Measurements from ENCODE around the gene VAV2.
"Not testable (repeated sequence)": the region's sequence is repeated elsewhere in the genome, so short reads cannot be mapped to it uniquely, and the experiment has no call there.

Gene VAV2

GRCh38 chr9:133761641-133762248 is 230.4 kb downstream of the VAV2 start:
- no peak for DNase-seq

- no peak for DNase-seq
Measured at GRCh38 chr9:133760713-133761290, 231.3 kb downstream of the VAV2 start.

- DNase-seq: no peak
Measured at GRCh38 chr9:133759946-133760345, 232.2 kb downstream of the VAV2 start.

- DNase-seq: no peak
Measured at GRCh38 chr9:133759146-133759900, 232.8 kb downstream of the VAV2 start.

DNA sequence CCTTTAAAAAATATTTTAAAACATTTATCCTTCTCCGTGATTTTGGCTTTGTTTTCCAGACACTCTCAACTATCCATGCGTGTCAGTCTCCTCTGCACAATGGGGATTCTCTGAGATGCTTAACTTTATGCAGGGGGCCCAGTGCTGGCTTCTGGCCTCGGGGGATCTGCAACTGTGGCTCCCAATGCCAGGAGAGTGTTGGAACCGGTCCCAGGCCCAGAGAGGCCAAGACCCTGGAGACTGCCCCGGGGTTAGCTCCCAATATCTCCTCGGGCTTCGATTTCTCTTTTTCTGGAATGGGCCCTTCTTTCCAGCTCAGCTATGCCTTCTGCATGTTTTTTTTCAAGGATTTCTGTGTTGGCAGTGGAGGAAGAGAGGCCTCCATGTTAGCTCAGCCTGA is 233.9 kb downstream of the VAV2 start:
- DNase-seq: no peak

GRCh38 chr9:133754688-133755227 is 237.4 kb downstream of the VAV2 start:
- no peak for DNase-seq

- DNase-seq: no peak
Measured at GRCh38 chr9:133754187-133754586, 237.9 kb downstream of the VAV2 start.

DNA sequence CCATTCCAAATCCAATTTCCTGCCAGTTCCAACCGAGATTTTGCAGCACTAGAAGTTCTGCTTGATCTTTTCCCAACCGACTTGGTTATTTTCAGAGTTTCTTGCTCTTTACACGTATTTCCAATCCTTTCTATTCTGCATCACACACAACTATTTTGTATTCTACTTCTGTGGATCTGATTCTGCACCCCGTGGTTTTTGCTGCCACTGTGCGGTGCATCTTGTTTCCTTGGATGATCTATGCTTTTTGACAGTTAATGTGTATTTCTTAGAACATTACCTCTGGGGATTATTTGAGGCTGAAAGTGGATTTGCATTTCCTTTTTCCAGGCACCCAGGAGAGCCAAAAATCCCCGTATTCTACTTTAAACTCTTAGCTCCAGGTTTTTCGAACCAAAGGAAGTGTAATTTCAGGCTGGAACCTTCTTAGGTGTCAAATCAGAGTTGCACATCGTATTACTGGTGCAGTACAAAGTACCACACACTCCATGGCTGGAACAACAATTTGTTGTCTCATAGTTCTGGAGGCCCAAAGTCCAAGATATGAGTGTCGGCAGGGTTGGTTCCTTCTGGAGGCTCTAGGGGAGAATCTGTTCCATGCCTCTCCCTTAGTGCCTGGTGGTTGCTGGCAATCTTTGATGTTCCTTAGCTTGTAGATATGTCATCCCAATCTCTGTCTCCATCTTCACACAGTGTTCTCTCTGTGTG is 239.2 kb downstream of the VAV2 start:
- DNase-seq: no peak

DNA sequence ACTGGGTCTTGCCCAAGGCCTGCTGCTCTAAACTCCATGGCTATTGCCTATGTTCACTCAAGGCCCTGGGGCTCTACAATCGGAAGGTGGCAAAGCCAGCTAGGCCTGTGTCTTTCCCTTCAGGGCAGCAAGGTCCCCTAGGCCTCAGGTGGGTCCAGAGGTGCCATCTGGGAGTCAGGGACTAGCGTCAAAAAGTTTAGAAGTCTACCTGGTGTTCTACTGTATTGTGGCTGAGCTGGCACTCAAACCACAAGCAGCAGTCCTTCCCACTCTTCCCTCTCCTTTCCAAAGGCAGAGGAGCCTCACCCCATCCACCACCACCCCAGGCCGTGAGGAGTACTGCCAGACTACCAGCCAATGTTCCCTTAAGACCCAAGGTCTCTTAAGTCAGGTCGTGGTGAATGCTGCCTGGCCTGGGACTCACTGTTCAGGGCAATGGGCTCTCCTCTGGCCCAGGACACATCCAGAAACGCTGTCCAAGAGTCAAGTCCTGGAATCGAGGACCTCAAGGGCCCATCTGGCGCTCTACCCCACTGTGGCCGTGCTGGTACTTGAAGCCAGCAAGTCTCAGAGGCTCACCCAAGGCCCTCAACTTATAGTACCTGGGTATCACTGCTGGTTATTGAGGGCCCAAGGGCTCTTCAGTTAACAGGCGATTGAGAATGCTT is 241.0 kb downstream of the VAV2 start:
- no peak for DNase-seq

DNA sequence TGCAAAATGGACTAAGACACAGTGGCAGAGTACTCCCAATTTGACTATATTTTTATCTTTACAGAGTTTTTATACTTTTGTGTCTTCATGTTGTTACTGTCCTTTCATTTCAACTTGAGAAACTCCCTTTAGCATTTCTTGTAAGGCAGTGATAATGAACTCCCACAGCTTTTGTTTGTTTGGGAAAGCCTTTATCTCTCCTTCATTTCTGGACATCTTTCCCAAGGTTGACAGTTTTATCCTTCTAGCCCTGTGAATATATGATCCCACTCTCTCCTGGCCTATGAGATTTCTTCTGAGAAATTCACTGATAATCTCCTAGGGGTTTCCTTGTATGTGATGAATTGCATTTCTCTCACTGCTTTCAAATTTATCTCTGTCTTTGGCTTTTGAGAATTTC is 244.8 kb downstream of the VAV2 start:
- DNase-seq: no peak

GRCh38 chr9:133744528-133744927 is 247.6 kb downstream of the VAV2 start:
- not testable (repeated sequence) for DNase-seq

DNA sequence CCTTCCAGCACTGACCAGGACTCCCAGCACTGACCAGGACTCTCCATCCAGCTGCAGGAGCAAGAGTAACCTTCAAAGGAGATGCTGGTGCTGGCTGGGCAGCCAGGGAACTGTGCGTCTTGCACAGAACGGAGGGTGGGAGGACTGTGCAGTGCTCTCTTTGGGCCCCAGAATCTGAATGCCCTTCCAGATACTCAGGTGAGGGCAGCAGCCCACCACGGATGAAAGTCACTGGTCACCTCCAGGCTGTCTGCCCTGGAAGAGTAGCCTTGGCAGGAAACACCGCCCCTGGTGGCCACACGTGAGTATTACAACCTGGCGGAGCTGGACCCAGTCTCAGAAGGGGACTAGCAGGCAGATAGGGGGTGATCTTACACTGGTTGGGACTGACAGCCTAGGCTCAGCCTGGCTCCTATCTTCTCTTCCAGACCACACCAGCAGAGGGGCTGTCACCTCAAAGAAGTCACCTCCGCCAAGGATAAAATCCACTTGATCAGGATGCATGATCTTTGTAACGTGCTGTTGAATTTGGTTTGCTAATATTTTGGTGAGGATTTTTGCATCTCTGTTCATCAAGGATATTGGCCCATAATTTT is 249.2 kb downstream of the VAV2 start:
- peak; percentile 69 for DNase-seq

DNA sequence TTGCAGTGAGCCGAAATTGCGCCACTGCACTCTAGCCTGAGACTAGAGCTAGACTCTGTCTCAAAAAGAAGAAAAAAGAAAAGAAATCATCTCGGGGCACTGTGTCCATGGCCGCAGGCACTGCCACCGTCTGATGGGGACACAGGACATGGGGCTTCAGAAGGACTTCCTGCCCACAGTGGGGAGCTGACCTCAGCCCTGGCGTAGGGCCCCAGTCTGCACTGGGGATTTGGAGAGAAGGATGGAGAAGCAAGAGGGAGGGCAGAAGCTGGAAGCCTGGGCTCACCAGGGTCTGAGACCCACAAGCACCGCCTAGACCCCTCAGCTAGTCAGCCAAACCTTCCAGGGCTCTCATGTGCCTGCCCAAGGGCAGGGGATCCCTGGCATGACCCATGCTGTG is 249.9 kb downstream of the VAV2 start:
- DNase-seq: no peak

GRCh38 chr9:133741716-133742115 is 250.4 kb downstream of the VAV2 start:
- no peak for DNase-seq

DNA sequence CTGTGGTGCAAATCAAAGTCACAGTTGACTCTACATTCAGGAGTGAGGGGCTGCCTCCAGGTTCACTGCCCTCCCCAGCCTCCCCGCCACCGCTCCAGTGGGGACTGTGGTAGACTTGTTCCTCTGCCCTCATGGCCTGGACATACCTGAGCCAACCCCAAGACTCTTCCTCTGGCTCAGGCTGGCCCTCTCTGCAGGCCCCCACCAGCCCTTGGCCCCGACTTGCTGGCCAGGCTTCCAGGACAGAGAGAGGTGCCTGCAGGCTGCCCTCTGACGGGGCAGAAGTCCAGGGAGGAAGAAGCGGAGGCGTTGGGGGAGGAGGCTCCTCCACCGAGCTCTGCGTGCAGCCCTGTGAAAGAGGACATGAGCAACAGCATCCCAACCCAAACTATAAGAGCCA is 251.2 kb downstream of the VAV2 start:
- no peak for DNase-seq

- DNase-seq: no peak
Measured at GRCh38 chr9:133739408-133740280, 252.5 kb downstream of the VAV2 start.

- no peak for DNase-seq
Measured at GRCh38 chr9:133738640-133739225, 253.4 kb downstream of the VAV2 start.

DNA sequence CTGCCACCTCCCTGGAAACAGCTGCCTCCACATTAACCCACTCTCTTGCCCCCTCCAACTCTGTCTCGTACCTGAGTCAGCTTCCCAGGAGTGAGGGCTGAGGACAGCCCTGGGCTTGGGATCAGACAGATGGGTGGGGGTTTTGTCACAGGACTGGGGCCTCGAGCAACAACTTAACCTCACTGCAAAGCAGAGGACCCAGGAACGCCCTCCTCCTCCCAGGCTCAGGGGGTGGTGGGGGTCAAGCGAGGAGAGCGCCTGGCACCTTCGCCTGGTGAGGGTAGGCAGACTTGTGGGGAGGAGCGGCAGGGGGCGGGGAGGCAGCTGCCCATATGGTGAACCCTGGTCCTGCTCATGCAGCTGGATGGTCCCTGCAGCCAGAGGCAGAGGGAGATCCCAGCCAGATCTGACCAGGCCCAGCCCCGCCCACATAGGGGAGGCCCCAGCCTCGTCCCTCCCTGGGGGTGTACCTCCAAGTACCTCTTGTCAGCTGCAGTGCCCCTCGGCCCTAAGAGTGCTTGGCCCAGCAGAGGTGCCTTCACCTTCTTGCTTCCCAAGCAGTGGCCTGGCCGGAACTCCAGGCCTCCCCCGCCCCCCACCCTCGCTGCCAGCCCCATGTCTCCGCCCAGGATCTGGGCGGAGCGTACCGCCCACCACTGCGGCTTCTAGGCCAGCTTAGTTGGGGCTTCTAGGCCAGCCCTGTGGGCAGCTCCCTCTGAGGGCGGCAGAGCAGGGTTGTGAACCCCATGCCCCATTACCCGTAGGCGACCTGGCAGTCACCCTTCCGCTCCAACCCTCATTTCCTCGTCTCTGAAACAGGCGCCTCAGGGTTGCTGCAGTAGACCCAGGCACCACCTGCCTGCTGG is 254.1 kb downstream of the VAV2 start, which contains the start of gene SARDH:
SARDH (minus strand) TSS at position 579 of the 866 bp plus-strand sequence. CDS start 4,179 bp downstream, outside the sequence.
- DNase-seq: peak; percentile 48

- DNase-seq: no peak
Measured at GRCh38 chr9:133737071-133737773, 254.9 kb downstream of the VAV2 start.

All from EL (cell line).